HepG2 (cell line): ENCODE results near the gene PCGF3. TPM values are rescaled to one million over a fixed set of nuclear protein-coding genes. Genes with fewer than 3 reads are reported as not detected.
A peak's percentile ranks its signal among the peaks of the same experiment; 100 is the strongest.

Source experiments
- ATM ChIP-seq: fragments of 450-650 bp; IDR thresholded peaks from 2 replicates; pipeline ENCODE4 v1.7.1; 2017; ENCODE audit warnings: mild to moderate bottlenecking, borderline replicate concordance
- BCL6 ChIP-seq: IDR thresholded peaks from 2 replicates; pipeline ENCODE4 v1.6.1; 2016; ENCODE audit warnings: missing genetic modification reagents, missing compliant biosample characterization
- DNMT1 ChIP-seq: sonication (generic); formaldehyde crosslinking; IDR thresholded peaks from 2 replicates; pipeline ENCODE4 v1.5.1; 2020; ENCODE audit warnings: mild to moderate bottlenecking, missing genetic modification reagents
- IKZF4 ChIP-seq: sonication (generic); formaldehyde crosslinking; IDR thresholded peaks from 2 replicates; pipeline ENCODE4 v1.5.1; 2020; ENCODE audit warnings: borderline replicate concordance, mild to moderate bottlenecking, low read depth, missing genetic modification reagents; ENCODE audit errors: not compliant biosample characterization
- MATR3 ChIP-seq: sonication (generic); formaldehyde crosslinking; IDR thresholded peaks from 2 replicates; pipeline ENCODE4 v1.4.0; 2020; ENCODE audit warnings: missing genetic modification reagents
- MAX ChIP-seq: IDR thresholded peaks from 2 replicates; pipeline ENCODE4 v1.6.1; 2012; ENCODE audit warnings: inconsistent platforms
- NAIF1 ChIP-seq: sonication (generic); formaldehyde crosslinking; IDR thresholded peaks from 2 replicates; pipeline ENCODE4 v1.5.0; 2020; ENCODE audit warnings: mild to moderate bottlenecking, missing genetic modification reagents, borderline replicate concordance
- NR2F6 ChIP-seq, 2 experiments: IDR thresholded peaks; 2 replicates each; pipeline ENCODE4 v1.6.1; 2016; ENCODE audit warnings: antibody characterized with exemption in 1 of 2, mild to moderate bottlenecking in 1 of 2
- SMARCC2 ChIP-seq: fragments of 450-650 bp; IDR thresholded peaks from 2 replicates; pipeline ENCODE4 v1.6.1; 2017; ENCODE audit warnings: antibody characterized with exemption, mild to moderate bottlenecking
- THAP8 ChIP-seq: sonication (generic); formaldehyde crosslinking; IDR thresholded peaks from 2 replicates; pipeline ENCODE4 v1.5.1; 2020; ENCODE audit warnings: missing genetic modification reagents, mild to moderate bottlenecking, borderline replicate concordance
- ZBTB38 ChIP-seq: sonication (generic); formaldehyde crosslinking; IDR thresholded peaks from 2 replicates; pipeline ENCODE4 v1.5.1; 2020; ENCODE audit warnings: mild to moderate bottlenecking, missing genetic modification reagents
- ZNF10 ChIP-seq: sonication (generic); formaldehyde crosslinking; IDR thresholded peaks from 2 replicates; pipeline ENCODE4 v1.4.0; 2020; ENCODE audit warnings: mild to moderate bottlenecking, low read depth, missing genetic modification reagents, borderline replicate concordance
- ZNF180 ChIP-seq: sonication (generic); formaldehyde crosslinking; IDR thresholded peaks from 2 replicates; pipeline ENCODE4 v1.4.0; 2020; ENCODE audit warnings: low read depth, missing genetic modification reagents, borderline replicate concordance
- ZNF503 ChIP-seq: sonication (generic); formaldehyde crosslinking; IDR thresholded peaks from 2 replicates; pipeline ENCODE4 v1.4.0; 2020; ENCODE audit warnings: missing genetic modification reagents
- ZNF629 ChIP-seq: sonication (generic); formaldehyde crosslinking; conservative IDR thresholded peaks from 2 replicates; pipeline ENCODE4 v1.5.0; 2020; ENCODE audit warnings: missing genetic modification reagents
- ZNF670 ChIP-seq: sonication (generic); formaldehyde crosslinking; IDR thresholded peaks from 2 replicates; pipeline ENCODE4 v1.8.0; 2022; ENCODE audit warnings: mild to moderate bottlenecking, missing genetic modification reagents, borderline replicate concordance
- ZNF768 ChIP-seq: sonication (generic); formaldehyde crosslinking; IDR thresholded peaks from 2 replicates; pipeline ENCODE4 v1.4.0; 2020; ENCODE audit warnings: missing genetic modification reagents
- polyA plus RNA-seq, 8 experiments: library from polyadenylated mRNA; depleted of rRNA in 3 of 8; stranded (reverse) in 7 of 8; unstranded in 1 of 8; fragments of >200 nt; fragmentation: Illumina TruSeq in 4 of 8; extraction: Trizol in 4 of 8; gene quantifications; 2 replicates each; pipeline versions ENCODE4 v1.2.1 to v1.2.3, GENCODE V29; 2011 to 2016; ENCODE audit warnings: low read depth in 4 of 8, missing spikeins in 1 of 8, mixed read lengths in 1 of 8; ENCODE audit not compliant: insufficient read depth in 1 of 8
- total RNA-seq, 5 experiments: library from RNA; depleted of rRNA; stranded (reverse); fragments of >200 nt; fragmentation: Illumina TruSeq; extraction: Trizol; gene quantifications; 2 replicates each; pipeline ENCODE4 v1.2.3, GENCODE V29; 2016; ENCODE audit warnings: low read depth in 1 of 5
- TF ChIP-seq, protein P1 (sequence below), 2 experiments: sonication (generic) in 1 of 2; formaldehyde crosslinking in 1 of 2; IDR thresholded peaks; 2 replicates each; pipeline versions ENCODE4 v1.4.0 to v1.6.1; 2016 to 2020; ENCODE audit warnings: borderline replicate concordance in 1 of 2, low read depth in 1 of 2, mild to moderate bottlenecking in 1 of 2, missing genetic modification reagents in 1 of 2
- TF ChIP-seq, protein P2 (sequence below): sonication (generic); formaldehyde crosslinking; IDR thresholded peaks from 2 replicates; pipeline ENCODE4 v1.5.1; 2020; ENCODE audit warnings: mild to moderate bottlenecking, missing genetic modification reagents

The PCGF3 gene
- total and polyA plus RNA-seq, 2 of the 13 experiments (the other 11 are each of a cell fraction or from before 2014, with no cell fraction given) = 28.6 to 66.2 TPM

- no peak for TF ChIP-seq ZNF180 (CRISPR knock-in tag)
- TF ChIP-seq, protein P1, sequence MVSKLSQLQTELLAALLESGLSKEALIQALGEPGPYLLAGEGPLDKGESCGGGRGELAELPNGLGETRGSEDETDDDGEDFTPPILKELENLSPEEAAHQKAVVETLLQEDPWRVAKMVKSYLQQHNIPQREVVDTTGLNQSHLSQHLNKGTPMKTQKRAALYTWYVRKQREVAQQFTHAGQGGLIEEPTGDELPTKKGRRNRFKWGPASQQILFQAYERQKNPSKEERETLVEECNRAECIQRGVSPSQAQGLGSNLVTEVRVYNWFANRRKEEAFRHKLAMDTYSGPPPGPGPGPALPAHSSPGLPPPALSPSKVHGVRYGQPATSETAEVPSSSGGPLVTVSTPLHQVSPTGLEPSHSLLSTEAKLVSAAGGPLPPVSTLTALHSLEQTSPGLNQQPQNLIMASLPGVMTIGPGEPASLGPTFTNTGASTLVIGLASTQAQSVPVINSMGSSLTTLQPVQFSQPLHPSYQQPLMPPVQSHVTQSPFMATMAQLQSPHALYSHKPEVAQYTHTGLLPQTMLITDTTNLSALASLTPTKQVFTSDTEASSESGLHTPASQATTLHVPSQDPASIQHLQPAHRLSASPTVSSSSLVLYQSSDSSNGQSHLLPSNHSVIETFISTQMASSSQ (IDR thresholded peaks at IDR 0.05; ENCODE audit: low read depth) = no peak
- TF ChIP-seq, protein P1 (CRISPR knock-in tag; IDR thresholded peaks at IDR 0.05; ENCODE audit: borderline replicate concordance) = no peak
- no peak for TF ChIP-seq ZNF503 (CRISPR knock-in tag)
- no peak for TF ChIP-seq ATM
- TF ChIP-seq NR2F6 (IDR thresholded peaks at IDR 0.05) = no peak
- TF ChIP-seq NR2F6 (CRISPR knock-in tag; IDR thresholded peaks at IDR 0.05) = peak; percentile 51; the same call in 1 of the 2 replicates
- TF ChIP-seq MATR3 = no peak
- TF ChIP-seq NAIF1 (CRISPR knock-in tag) = no peak
- peak; percentile 72; the same call in 1 of the 2 replicates for TF ChIP-seq ZBTB38 (CRISPR knock-in tag)
- no peak for TF ChIP-seq ZNF670 (CRISPR knock-in tag)
- TF ChIP-seq IKZF4 (CRISPR knock-in tag) = peak; percentile 21
- TF ChIP-seq THAP8 (CRISPR knock-in tag) = no peak
- TF ChIP-seq ZNF768 (CRISPR knock-in tag) = no peak
- no peak for TF ChIP-seq ZNF10
- TF ChIP-seq ZNF629 (CRISPR knock-in tag) = no peak
- no peak for TF ChIP-seq BCL6 (CRISPR knock-in tag)
- TF ChIP-seq SMARCC2 = no peak
- TF ChIP-seq MAX = no peak
- no peak for TF ChIP-seq DNMT1 (CRISPR knock-in tag)
- TF ChIP-seq, protein P2, sequence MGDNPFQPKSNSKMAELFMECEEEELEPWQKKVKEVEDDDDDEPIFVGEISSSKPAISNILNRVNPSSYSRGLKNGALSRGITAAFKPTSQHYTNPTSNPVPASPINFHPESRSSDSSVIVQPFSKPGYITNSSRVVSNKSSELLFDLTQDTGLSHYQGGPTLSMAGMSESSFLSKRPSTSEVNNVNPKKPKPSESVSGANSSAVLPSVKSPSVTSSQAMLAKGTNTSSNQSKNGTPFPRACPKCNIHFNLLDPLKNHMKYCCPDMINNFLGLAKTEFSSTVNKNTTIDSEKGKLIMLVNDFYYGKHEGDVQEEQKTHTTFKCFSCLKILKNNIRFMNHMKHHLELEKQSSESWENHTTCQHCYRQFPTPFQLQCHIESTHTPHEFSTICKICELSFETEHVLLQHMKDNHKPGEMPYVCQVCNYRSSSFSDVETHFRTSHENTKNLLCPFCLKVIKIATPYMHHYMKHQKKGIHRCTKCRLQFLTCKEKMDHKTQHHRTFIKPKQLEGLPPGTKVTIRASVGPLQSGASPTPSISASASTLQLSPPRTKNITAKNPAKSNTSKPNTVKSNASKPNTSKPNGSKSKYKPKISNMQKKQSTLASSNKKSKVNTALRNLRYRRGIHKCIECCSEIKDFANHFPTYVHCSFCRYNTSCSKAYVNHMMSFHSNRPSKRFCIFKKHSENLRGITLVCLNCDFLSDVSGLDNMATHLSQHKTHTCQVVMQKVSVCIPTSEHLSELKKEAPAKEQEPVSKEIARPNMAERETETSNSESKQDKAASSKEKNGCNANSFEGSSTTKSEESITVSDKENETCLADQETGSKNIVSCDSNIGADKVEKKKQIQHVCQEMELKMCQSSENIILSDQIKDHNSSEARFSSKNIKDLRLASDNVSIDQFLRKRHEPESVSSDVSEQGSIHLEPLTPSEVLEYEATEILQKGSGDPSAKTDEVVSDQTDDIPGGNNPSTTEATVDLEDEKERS (CRISPR knock-in tag) = no peak
These were observed 21.5 kb upstream of the PCGF3 start (continued) for GRCh38 chr4:683982-684622.
